HG03460 (cell line): ENCODE results near the gene ADAT1.

ENCODE experiments used
- ATAC-seq: cut with Tn5 transposase; IDR thresholded peaks from one replicate; pipeline ENCODE4 v1.9.1; 2021; ENCODE audit not compliant: unreplicated experiment

The ADAT1 gene, protein sequence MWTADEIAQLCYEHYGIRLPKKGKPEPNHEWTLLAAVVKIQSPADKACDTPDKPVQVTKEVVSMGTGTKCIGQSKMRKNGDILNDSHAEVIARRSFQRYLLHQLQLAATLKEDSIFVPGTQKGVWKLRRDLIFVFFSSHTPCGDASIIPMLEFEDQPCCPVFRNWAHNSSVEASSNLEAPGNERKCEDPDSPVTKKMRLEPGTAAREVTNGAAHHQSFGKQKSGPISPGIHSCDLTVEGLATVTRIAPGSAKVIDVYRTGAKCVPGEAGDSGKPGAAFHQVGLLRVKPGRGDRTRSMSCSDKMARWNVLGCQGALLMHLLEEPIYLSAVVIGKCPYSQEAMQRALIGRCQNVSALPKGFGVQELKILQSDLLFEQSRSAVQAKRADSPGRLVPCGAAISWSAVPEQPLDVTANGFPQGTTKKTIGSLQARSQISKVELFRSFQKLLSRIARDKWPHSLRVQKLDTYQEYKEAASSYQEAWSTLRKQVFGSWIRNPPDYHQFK

DNA sequence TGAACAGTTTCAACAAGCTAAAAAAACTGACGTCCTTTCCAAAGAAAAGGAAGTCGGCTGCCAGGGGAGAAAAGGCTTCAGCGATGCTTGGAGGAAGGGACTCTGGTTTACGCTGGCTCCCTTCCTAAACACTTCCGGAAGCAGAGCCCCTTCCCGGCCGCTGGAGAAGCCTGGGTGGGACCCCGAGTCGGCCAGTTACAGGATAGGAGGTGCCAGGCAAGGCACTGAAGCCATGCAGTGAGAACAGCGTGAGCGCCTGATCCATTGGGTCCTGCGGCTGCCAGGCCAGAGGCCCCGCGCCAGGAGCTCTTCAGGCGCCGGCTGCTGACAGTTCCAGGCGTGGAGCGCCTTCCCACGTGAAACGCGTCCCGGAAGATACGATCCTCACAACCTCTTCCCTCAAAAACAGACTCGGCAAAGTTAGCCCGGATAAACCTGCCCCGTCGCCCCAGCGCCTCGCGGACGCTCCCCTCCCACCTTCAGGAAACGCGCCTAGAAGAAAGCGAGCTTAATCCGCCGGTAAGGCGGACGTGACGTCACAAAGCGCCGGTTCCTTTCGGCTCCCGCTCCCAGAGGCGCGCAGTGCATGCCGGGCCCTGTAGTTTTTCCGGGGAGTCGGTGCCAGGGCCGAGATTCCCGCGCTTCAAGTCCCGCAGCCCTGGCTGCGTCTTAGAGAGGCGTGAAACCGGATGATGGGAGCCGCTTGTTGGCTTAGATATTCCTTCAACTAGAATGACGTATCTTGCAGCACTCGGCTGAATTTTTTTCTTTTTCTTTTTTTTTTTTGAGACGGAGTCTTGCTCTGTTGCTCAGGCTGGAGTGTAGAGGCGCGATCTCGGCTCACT is at the start of gene ADAT1:
ADAT1 (minus strand) TSS at position 521 of the 845 bp plus-strand sequence. CDS start 2,482 bp downstream, outside the sequence.
- peak; percentile 90 for ATAC-seq

DNA sequence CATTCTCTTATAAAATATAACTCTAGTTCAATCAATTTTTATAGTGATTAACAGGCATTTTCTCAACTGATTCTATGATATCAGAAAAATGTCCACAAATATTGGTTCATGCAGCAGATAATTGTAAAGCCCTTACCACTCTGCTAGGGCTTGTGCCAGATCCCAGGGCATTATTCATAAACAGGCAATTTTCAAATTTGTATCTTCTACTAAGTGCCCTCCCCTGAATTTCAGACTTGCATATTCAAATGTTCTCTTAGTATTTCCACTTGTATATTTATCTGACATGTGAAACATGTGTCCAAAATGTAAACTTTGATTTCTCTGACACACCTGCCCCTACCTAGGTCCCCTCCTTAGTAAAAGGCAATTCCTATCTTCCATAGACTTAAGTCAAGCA is 44.4 kb upstream of the ADAT1 start:
- no peak for ATAC-seq

DNA sequence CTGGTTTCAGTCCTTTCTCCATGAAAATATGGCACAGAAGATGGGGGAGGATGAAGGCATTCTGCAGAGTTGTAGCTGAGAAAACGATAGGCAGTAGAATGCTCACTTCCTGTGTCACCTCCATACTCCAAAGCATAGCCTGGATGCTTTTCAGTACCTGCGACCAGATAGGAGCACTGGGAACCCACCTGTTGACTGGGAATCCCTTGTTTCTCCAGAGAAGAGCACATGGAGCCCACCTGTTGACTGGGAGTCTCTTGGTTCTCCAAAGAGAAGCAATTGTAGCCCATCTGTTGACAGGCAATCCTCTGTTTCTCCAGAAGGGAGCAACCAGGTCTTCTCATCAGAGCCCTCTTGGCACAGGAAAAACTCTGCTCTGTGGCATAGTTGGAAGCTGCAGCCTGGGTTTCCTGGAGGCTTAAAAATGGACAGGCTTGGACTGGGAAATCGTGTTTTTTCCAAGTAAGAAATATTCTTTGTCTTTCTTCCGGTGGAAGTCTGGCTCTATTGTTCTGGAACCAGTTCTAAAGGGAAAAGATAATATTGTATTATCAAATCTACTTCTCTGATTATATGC is 37.7 kb upstream of the ADAT1 start:
- no peak for ATAC-seq

DNA sequence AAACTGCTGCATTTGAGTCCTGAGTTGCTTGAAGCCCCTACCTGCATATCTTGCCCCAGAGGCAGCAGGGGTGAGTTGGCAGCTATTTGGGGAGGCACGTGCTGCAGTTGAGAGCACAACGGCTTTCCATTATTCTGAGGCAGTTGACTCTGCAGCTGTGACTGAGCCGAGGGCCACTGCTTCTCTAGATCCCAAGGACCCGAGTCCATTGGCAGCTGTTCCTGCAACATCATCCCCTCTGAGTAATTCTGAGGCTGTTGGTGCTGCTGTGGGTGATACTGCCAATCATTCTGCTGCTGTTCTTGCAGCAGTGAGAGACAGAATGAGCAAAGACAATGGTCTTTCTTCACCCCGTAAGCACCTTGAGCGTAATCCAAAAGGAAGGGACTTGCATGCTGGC is 37.2 kb upstream of the ADAT1 start:
- ATAC-seq: no peak

DNA sequence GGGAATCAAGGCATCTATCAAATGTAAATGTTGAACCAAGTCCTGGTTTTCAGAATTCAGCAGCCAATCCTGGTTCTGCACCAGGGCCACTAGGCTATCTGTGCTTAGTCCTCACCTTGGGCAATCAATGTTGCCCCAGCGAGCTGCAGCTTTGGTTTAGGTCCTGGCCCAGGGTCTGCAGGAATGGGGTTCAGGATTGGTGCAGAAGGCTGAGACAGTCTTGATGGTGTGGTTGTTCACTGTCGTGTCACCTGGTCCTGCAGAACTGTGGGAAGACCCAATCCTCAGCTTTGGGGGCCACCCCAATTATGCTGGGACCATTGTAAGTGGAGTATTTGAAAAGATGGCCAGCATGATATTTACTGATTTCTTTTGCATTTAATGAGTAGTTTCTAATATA is 35.1 kb upstream of the ADAT1 start:
- ATAC-seq: no peak

DNA sequence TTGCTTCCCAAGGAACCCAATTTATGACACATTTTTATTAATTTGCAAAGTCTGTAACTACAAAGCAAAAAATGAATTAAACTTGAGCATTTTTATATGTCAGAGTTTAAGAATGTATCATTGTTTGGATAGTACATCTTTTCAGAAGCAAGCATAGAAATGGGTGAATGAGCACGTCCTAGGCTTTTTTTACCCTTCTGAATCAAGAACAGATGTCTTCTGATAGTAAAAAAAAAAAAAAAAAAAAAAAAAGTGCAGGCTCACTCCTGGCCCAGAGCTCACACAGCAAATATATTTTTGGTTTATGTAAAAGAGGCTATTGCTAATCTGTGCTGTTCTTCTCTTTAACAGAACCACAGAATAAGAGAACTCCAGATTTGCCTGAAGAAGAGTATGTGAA is 30.8 kb upstream of the ADAT1 start:
- ATAC-seq: no peak

DNA sequence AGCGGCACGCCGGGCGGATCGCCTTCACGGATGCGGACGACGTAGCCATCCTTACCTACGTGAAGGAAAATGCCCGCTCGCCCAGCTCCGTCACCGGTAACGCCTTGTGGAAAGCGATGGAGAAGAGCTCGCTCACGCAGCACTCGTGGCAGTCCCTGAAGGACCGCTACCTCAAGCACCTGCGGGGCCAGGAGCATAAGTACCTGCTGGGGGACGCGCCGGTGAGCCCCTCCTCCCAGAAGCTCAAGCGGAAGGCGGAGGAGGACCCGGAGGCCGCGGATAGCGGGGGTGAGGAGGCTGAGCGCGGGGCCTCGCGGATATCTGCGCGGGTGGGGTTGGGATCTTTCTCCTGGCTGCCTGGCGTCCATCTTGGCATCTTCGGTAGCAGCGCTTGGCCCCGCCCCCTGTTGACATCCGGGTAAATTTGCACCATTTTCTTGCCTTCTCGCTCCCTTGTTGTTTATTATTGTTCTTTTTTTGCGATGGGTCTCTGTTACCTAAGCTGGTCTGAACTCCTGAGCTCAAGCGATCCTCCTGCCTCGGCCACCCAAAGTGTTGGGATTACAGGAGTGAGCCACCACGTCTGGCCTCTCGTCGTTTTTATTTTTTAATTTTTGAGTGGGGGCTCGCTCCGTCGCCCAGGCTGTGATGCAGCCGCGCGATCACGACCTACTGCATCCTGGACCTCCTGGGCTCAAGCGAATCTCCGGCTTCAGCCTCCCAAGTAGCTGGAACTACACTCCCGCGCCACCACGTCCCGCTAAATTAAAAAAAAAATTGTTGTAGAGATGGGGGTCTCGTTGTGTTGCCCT is 25.4 kb upstream of the ADAT1 start:
- ATAC-seq: peak; percentile 39

DNA sequence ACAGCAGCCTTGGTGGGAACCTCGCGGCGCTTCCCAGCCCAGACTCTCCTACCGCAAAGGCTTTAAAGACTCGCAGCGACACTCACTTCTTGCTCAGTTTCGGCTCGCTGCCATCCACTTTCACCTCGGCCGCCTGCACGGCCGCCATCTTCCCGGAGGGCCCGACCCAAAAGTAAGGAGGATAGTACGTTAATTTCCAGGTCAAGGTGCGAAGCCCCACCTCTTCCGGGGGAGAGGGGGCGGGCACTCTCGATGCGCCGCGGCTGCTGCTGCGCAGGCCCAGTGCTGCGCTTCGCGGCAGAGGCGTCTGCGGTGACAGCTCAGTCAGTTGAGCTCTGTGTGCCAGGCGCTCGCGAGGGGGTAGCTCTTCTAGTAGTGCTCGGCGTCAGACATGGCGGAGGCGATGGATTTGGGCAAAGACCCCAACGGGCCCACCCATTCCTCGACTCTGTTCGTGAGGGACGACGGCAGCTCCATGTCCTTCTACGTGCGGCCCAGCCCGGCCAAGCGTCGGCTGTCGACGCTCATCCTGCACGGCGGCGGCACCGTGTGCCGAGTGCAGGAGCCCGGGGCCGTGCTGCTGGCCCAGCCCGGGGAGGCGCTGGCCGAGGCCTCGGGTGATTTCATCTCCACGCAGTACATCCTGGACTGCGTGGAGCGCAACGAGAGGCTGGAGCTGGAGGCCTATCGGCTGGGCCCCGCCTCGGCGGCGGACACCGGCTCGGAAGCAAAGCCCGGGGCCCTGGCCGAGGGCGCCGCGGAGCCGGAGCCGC is 24.6 kb upstream of the ADAT1 start, which contains the start of the genes KARS1 and TERF2IP:
KARS1 (minus strand) TSS at position 174 of the 773 bp plus-strand sequence; CDS start at position 148, 26 bp downstream.
TERF2IP (plus strand) TSS at position 282 of the 773 bp plus-strand sequence; CDS start at position 392, 110 bp downstream.
- peak; percentile 84 for ATAC-seq

DNA sequence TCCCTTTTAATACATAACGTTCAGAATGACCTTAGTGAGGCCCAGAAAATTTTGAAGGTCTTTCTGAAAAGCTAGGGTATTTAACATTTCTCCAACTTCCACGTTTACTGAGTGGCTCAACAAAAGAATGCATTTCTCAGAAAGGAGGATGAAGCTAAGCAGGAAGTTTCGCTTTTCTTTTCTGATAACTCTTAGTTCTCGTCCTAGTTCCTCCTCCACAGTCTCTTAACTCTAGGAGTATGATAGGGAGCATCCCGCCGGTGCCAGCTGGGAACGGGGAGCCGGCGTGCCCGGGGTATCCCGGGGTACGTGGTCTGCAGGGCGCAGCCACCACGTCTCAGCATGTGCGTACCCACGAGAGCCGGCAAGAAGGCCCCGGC is 24.0 kb upstream of the ADAT1 start:
- ATAC-seq: peak; percentile 14

DNA sequence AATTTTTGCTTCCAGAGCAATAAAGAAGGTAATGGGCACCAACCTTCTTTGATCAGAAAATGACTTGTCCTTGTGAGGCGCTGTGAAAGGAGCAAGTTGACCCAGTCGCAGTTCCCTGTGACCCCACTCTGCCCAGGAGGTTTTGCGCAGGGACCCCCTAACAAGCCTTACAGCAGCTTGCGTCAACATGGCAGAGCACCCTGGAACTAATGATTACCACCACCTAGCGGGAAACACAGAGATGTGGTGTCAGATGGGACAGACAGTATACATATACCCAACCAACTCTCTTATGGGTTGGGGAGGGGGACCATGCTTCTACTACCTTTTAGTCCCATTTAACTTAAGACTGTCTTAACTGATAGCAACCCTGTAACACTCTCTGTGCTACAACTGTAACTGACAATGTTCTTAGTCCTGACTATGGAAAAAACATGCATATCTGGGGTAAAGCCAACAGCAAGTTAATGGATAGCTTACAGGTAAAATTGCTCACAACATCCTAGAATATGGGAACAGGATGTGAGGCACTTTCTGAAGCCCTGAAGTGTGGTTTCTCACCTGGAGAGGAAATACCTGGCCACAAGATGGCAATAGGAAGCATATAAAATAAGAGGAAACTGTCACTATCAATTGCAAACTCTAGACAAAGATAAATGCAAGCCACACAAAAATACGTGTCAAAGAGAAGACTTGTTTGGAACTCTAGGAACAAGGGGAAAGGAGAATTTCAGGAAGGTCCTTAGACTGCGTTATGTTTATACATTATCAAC is 21.3 kb upstream of the ADAT1 start:
- ATAC-seq: no peak

DNA sequence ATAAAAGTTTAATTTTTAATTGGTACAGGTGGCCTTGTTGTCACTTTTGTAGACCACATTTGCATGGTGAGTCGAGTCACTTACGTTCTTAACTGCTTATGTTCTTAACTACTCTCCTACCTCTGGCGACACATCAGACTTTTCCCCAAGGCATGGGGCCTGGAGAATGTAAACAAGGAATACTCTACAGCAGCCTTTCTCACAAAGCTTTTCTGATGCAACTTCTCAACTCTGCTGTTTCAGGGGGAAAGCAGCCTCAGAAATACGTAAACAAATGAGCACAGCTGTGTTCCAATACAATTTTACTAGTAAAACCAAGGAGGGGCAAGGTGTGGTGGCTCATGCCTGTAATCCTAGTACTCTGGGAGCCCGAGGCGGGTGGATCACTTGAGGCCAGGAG is 17.5 kb upstream of the ADAT1 start:
- no peak for ATAC-seq

DNA sequence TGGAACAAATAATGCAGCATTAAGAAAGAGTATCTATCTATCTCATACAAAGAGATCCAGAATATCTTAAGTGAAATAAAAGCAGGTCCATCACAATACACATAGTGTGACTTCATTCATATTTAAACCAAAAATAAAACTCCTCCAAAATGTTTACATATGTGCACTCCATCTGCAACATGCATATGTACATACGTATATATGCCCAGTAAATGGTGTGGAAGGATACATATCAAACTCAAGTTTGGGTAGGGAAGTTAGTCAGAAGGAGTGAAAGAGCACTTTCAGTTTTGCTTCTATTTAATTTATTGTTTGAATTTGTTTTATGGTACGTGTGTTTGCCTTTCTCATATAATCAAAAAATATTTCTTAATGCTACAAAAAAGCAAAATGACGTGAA is 12.0 kb upstream of the ADAT1 start:
- ATAC-seq: no peak

DNA sequence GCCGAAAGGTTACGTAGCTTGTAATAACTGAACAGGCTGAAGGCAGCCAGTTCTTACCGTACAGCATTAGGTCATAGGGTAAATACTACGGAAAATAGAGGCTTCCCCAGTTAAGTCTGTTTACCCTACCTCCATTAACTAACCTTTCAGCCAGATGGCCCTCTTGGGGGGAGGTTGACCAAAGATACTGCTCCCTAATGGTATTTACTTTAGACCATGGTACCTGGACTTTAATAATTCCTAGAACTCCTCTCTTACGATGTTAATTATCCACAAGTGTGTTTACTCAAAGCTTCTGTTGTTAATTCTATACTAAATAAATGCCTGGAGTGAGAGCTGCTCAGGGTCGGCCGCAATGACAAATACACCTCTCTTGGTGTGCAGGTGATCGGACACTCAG is 9.8 kb upstream of the ADAT1 start:
- ATAC-seq: no peak

DNA sequence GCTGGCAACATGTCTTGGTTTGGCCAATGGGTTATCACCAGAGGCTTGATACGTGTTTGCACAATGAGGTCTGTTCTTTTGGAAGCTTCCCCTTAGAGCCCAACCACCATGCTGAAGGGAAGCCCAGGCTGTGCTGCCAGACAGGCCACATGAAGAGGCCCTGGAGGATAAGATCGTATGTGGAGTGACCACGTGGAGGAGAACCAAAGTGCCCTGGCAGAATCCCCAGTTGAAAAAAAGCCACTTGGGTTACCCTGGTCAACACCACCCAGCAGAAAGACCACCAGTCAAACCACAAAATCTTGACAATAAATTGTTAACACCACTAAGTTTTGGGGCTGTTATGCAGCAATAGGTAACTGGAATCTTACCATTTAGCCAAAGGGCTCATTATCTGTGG is 7.0 kb upstream of the ADAT1 start:
- no peak for ATAC-seq

DNA sequence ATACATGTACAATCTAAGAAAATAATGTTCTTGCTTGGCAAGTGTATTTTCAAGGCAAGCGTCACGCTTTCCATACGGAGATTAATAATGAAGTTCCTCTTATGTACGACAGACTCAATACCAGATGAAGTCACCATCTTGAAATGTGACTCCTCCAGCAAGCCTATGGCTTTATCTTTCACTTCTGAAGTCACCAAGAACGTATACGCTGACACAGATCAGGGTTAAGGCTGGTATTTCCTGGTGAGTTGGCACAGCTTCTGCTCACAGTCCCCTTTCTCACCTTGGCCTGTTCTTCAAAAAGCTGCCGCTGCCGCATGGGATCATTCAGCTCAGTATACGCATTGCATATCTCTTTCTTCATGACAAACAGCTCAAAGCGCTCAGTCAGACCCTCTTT is 6.1 kb upstream of the ADAT1 start:
- no peak for ATAC-seq

DNA sequence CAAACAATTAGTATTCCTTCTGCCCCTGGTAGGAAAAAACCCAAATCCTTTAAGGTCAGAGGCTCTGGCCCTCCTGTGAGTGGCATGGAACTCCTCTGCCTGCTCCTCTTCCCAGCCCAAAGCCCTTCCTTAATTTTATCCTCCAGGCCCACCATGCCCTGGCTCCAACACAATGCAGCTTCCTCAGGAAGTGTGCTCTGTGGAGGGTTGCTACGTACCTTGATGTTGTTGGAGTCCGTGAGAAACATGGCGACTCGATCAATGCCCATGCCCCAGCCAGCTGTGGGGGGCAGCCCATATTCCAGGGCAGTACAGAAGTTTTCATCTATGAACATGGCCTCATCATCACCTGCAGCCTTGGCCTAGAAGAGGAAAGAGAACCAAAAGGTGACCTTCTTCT is 5.3 kb upstream of the ADAT1 start:
- ATAC-seq: no peak

DNA sequence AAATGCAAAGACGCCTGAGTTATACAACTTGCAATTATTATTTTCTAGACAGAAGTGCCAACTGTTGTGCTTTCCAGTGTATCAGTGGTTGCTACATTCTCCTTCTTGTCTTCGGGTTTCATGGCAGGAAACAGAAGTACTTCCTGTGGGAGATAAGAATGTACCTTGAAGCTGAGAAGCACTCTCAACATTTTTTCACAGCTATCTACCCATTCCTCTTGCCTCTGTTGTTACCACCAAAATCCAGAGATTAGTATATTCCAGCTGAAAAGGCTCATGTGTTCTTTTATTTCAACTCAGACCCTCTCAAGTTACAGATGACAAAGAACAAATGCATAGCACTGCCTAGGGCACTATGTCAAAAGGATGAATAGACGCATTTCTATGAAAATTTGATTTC is 4.8 kb upstream of the ADAT1 start:
- no peak for ATAC-seq

DNA sequence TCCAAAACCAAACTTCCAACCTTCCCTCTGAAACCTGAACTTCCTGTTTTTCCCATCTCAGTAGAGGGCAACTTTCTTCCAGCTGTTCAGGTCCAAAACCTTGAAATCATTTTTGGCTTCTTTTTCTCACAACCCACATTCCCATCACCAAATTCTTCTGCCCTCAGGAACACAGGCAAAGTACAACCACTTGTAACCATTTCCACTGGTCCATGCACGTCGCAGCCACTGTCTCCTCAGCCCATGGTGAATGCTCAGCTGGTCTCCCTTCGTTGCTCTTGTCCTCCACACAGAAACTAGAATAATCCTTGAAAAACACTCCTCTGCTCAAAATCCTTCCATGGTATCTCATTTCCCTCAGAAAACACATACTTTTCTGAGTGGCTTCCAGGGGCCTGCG is 3.7 kb upstream of the ADAT1 start:
- ATAC-seq: no peak

DNA sequence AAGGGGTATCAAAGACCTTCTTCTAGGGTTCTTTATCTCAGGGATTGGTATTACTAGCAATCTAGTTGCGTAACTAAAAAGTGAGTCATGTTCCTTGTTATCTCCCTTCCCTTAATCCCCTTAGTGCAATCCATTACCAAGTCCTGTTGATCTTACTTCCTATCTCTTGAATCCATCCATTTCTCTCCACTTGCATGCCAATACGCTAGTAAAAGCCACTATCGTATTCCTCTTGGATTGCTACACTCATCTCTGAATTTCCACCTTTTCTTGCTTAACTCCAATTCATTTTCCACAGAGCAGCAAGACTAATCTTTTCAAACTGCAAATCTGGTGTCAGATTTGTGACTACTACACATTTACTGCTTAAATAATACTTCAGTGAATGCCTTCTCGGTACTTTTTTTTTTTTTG is 1.8 kb upstream of the ADAT1 start:
- no peak for ATAC-seq
